GM21529 (cell line): ENCODE results near the gene TRAPPC3.
A peak's percentile ranks its signal among the peaks of the same experiment; 100 is the strongest.
"Not testable (repeated sequence)": the region's sequence is repeated elsewhere in the genome, so short reads cannot be mapped to it uniquely, and the experiment has no call there.

Experiments
- ATAC-seq: cut with Tn5 transposase; IDR thresholded peaks from one replicate; pipeline ENCODE4 v1.9.1; 2021; ENCODE audit not compliant: unreplicated experiment

Gene TRAPPC3

DNA sequence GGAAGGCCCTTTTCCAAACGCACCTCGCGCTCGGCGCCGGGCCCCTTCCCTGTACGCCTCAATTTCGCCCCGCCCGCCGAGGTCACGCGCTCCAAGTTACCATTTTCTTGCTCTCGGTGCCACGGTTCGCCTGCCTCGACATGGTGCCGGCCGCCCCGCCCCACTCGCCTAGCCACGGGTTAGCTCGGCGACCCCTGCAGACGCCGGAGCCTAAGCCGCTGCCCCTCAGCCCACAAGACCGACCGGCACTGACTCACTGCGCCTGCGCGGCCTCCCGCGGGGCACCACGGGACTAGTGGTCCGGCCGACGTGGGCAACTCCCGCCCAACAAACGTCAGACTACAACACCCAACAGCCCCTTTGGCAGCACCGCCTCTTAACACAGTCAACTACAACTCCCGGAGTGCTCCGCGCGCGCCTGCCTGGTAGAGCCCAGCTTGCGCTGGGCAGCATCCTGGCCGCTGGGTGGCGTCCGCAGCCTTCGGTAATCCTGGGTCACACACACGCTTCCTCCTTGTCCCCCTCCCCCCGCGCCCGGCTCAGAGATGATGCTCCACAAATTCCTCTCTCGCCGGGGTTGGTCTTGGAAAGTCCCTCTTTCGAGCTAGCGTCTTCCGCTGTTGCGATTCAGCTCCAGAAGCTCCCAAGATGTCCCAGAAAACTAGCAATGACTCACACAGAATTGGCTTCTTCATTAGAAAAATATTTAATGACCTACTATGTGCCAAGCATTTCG lies at the start of gene TRAPPC3:
TSS of gene TRAPPC3 (minus strand) at position 250 of the 736 bp plus-strand sequence. CDS start at position 142, 108 bp downstream.
- peak; percentile 86 for ATAC-seq

DNA sequence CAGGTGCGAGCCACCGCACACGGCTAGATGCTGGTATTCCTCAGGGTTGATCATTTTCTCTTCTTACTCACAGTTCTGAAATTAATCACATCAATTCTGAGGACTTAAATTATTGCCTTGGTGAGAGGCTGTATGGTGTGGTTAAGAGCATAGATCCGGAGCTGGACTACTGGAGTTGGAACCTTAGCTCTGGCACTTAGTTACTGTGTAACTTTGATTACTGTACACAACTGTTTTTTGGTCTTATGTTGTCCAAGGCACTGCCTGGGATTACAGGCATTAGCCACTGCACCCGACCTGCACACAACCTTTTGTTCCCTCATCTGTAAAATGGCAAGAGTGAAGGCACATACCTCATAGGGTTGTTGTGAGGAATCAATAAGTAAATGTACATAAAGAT lies 49.4 kb upstream of the TRAPPC3 start:
- no peak for ATAC-seq

DNA sequence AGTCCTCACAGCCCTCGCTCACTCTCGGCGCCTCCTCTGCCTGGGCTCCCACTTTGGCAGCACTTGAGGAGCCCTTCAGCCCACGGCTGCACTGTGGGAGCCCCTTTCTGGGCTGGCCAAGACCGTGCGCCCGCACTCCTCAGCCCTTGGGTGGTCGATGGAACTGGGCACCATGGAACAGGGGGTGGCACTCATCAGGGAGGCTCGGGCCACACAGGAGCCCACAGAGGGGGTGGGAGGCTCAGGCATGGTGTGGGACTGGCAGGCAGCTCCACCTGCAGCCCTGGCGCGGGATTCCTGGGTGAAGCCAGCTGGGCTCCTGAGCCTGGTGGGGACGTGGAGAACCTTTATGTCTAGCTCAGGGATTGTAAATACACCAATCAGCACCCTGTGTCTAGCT lies 47.5 kb upstream of the TRAPPC3 start:
- ATAC-seq: not testable (repeated sequence)

DNA sequence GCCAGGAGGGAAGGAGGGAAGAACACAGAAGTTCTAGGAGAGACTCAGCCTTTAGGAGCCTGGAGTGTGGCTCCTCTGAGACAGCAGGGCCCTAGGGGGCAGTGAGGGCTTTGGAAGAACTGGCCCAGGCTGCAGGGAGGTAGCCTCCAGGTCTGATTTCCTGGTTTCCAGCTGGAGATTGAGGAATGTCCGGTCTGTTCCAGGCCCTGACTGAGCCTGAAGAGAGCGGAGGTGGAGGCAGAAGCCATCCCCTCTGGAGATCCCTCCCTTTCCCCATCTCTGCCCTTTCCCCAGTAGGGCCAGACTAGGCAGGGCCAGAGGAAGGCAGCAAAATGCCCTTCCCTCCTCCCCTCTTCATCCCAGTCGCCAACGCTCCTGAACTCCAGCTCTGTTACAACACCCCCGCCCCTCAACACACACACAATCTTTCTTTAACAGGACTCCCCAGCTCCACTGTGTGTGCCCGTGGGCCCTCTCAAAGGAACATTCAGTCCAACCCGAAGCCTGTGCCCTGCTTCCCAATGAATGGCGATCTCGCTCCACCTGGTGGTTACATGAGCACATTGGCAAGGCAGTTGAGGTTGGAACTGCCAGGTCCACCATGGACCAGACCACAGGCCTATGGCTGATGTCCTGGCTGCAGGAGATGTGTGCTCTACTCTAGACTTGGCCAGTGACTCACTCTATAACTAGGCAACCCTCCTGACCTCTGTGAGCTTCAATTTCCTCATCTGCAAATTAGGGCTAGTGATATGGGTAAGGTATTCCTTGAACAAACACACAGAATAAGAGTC lies 38.7 kb upstream of the TRAPPC3 start:
- ATAC-seq: peak; percentile 81

DNA sequence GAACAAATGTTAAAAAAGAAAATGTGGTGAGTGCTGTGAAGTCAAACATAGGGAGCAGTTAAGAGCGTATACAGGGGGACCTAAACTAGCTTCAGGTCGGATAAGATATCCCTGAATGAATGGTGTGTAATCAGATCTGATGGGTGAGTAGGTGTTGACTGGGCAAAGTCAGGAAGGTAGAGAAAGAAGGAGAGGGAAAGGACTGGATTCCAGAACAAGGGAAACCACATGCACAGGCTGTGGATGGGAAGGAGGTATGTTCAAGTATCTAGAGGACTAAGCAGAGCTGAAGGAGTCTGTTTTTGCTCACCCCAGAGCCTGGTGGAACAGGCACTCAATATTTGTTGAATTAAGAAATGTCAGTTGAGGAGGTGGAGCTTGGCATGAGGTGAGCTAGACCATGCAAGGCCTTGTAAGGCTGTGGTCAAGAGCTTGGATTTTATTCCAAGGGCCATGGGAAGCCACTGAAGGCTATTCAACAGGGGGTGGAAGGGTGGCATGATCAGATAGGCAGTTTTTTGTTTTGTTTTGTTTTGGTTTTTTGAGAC lies 34.1 kb upstream of the TRAPPC3 start:
- no peak for ATAC-seq

DNA sequence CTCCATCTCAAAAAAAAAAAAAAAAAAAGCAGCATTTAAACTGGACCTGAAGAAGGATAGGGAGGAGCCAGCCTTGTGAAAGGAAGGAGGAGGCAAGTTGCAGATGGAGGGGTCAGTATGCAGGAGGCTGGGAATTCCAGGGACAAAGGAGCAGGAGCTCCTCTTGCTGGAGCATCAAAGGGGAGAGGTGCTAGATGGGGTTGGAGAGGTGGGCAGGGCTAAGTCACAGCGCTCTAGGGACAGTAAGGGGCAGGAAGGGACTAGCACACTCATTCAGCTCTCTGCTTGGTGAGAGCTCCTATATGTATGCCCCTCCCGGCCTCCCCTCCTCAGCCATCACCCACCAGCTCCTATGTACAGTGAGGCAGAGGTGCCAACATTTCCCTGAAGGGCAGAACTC lies 33.4 kb upstream of the TRAPPC3 start:
- ATAC-seq: no peak

DNA sequence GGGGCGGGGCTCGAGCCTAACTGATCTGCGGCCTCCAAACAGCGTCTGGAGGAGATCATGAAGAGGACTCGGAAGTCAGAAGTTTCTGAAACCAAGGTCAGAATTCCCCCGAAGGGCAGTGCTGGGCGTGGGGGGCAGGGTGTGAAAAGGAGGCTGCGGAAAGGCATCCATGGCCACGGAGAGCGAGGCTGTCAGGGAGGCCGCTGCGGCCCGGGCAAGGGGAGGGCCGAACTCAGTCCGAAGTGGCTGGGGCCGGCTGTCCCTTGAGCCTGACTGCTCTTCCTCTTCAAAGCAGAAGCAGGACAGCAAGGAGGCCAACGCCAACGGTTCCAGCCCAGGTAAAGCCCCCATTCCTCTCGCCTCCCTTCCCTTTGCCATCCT lies 29.9 kb upstream of the TRAPPC3 start:
- ATAC-seq: no peak

DNA sequence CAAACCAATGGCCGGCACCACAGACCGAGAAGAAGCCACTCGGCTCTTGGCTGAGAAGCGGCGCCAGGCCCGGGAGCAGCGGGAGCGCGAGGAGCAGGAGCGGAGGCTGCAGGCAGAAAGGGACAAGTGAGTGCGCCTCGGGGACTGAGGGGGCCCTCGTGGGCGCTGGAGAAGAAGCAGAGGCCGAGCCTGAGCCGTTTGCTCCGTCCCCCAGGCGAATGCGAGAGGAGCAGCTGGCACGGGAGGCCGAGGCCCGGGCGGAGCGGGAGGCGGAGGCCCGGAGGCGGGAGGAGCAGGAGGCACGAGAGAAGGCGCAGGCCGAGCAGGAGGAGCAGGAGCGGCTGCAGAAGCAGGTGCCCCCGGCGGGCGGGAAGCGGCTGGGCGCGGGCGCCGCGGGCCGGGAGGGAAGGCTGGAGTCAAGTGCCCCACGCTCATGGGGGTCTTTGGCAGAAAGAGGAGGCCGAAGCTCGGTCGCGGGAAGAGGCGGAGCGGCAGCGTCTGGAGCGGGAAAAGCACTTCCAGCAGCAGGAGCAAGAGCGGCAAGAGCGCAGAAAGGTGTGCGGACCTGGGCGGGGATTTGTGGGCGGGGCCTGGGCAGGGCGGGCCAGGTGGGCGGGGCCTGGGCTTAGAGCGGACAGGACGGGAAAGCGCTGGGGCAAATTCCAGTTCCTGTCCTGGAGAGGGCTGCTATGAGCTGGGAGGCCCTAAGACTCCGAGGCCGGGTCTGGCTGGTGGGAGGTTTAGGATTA lies 29.4 kb upstream of the TRAPPC3 start:
- no peak for ATAC-seq

DNA sequence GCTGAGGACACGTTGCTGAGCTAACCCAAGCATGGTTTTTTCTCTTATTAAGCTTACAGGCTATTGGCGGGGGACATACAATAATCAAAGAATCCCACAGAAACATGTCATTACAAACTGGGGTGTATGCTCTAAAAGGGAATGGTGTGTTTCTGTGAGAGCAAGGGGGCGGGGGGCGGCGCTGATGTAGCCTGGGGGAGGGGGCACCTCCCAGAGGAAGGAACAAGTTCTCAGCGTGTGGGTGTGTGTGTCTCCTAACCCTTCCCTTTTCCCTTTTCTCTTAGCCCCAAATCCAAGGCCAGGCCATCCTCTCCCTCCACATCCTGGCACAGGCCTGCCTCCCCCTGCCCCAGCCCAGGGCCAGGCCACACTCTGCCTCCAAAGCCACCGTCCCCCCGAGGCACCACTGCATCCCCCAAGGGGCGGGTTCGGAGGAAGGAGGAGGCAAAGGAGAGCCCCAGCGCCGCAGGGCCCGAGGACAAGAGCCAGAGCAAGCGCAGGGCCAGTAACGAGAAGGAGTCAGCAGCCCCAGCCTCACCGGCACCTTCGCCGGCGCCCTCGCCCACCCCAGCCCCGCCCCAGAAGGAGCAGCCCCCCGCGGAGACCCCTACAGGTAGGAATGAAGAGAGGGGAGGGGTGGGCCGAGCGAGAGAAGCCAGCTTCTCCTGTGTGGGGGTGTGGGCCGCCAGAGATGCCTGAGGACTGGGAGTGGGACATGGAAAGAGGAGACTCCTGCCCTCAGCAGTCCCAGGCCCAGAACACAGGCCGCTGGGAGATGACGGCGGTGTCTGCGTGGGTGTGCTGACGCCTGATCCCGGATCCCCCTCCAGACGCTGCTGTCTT lies 28.5 kb upstream of the TRAPPC3 start:
- ATAC-seq: no peak

DNA sequence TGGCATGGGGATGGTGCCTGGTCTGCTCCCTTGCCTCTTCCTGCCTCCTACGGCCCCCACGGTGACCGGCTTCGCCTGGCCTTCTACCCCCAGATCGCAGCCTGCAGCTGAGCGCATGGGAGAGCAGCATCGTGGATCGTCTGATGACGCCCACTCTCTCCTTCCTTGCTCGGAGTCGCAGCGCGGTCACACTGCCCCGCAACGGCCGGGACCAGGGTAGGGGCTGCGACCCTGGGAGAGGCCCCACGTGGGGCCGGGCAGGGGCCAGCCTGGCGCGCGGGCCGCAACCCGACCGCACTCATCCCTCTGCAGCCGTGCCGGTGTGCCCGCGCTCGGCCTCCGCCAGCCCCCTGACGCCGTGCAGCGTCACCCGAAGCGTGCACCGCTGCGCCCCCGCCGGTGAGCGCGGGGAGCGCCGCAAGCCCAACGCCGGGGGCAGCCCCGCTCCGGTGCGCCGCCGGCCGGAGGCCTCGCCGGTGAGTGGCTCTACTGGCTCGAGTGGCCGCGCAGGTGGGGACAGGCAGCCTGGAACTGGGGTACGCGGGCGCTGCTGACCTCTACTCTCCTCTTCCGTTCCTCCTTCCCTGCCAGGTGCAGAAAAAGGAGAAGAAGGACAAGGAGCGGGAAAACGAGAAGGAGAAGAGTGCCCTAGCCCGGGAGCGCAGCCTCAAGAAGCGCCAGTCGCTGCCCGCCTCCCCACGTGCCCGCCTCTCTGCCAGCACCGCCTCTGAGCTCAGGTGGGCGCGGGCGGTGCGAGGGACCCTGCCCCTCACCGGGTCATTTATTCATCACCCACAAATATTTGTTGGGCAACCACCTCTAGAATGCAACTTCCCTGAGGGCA lies 27.0 kb upstream of the TRAPPC3 start:
- ATAC-seq: no peak

DNA sequence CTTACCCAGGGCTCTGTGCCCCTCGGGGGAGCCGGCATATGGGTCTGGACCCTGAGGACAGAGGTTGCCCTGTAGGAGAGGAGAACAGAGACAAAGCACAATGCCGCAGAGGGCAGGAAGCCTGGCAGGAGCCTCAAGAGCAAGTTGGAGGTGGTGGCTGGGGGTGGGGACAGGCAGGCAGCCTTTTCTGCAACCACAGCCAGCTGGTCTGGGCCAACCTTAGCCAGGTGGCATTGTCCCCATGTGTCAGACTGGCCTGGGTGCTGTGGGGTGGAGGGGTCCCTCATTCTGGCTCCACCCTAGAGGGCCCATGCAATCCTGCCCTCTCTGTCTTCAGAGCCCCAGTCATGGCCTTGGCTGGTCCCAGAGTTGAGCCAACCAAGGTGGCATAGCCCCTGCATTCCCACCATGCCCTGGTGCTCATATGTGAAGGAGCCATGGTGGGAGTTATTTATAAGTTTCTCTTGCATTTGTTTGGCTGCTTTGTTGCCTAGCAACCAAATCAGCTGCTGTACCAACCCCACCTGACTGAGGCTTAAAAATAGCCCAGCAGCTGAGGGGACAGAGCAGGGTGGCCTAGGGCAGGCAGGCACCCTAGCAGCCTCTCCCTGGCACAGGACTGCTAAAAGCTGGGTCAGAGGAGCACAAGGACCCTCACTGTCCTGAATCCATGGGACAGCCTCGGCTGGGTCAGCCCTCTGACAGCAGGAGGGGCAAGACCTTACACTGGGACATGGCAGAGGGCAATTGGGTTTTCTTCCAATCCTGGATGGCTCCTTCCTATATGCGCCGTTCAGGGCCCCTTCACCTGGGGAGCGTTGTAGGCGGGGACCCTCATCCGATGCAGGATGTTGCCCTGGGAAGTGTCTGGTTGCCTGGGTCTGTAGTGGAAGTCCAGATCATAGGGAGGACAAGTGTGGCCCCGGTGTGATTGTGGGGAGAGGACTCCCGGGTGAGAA lies 26.1 kb upstream of the TRAPPC3 start:
- ATAC-seq: no peak

DNA sequence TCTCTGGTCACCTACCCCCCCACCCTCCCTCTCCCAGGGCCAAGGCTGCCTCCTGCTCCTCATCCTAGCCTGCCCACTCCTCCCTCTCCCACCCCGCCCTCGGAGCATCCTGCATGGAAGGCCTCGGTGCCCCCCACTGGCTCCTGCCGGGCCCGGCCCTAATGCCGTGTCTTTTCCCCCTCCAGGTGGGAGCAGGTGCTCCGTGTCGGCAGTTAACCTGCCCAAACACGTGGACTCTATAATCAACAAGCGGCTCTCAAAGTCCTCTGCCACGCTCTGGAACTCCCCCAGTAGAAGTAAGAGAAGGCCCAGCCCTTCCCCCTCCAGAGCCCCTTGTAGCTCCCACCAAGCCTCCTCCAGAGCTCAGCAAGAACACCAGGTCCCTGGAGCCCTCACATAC lies 25.4 kb upstream of the TRAPPC3 start:
- ATAC-seq: no peak

DNA sequence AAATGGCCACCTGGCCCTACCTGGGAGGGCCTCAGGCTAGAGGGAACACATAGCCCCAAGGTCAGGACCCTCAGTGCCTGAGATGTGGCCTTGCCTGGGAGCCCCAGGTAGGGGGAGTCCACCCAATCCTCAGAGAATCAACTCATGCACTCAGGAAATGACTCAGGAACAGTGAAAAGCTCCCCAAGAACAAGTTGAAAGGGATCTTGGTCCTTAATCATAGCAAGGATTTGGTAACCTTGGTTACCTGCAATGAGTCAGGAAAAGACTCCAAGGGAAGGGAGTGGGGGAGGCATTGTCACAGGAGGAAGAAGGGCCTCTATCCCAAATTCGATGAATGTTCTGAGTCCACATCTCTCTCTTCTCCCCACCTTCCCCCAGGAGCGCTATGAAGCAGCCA lies 23.7 kb upstream of the TRAPPC3 start:
- no peak for ATAC-seq

DNA sequence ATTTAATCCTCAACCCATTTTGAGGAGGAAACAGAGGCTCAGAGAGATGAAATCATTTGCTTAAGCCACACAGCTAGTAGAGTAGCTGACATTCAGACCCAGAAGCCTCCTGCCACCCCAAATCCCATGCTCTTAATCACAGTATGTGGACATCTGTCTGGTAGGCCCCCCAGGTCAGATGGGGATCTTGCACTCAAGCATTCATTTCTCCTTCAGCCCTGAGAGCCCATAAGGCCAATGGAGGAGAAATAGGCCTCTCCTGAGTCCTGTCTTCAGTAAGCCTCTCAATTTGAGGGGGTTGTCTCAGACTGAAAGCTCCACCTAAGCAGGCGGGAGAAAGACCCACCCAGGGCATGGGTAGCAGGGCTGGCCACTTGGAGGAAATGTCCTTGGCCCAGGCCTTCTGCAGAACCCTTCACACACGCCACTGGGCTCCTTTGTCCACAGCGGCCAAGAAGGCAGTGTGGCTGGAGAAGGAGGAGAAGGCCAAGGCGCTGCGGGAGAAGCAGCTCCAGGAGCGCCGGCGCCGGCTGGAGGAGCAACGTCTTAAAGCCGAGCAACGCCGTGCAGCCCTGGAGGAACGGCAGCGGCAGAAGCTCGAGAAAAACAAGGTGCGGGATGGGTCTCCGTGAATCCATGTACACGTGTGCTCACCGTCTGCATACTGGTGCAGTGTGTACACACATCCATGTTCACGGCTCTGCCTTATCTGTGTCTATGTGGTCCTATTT lies 22.9 kb upstream of the TRAPPC3 start:
- no peak for ATAC-seq

DNA sequence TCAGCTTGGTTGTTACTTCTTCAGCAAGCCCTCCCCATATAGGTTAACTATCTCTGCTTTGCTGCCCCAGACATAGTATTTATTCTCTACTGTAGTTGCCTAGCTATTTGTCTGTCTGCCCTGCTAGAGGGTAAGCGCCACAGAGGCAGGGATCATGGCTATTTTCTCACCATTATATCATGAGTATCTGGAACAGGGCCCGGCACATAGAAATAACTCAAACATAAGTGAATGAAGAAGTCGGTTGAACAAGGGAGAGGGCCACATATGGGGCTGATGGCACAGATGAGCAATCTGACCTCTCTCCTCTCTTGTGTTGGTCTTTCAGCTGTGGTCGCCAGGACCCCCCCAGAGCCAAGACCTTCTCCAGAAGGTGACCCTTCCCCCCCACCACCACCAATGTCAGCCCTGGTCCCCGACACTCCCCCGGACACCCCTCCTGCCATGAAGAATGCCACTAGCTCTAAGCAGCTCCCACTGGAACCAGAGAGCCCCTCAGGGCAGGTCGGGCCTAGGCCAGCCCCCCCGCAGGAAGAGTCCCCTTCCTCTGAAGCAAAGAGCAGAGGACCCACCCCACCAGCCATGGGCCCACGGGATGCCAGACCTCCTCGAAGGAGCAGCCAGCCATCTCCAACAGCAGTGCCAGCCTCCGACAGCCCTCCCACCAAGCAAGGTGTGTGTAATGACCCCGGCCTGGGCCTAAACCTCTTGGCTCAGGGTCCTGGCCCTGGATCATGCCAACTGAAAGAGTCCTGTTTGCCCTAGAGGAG lies 21.5 kb upstream of the TRAPPC3 start:
- no peak for ATAC-seq

DNA sequence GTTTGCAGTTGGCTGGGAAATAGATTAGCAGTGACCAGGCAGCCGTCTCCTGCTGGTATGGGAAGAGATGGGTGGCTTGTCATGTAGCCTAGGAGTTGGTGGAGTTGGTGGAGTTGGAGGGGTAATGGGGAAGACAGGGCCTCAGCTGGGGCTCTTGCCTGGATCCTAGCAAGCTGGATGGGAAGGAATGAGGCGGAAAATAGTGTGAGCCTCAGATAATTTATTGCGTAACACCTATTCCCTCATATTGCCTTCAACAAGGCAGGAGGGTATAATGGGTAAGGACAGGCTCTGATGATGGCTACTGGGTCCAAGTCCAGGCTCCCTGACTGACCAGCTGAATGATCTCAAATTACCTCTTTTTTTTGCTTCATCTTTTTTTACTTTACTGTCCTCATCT lies 19.2 kb upstream of the TRAPPC3 start:
- no peak for ATAC-seq
